DOHH2 (cell line): ENCODE results near the gene MRTFA.

Experiments used
- H3F3A ChIP-seq: fragments of 200-600 bp; sonication (generic), shearing (Covaris generic); 2 replicates; pipeline ENCODE4 v1.6.0; 2016; ENCODE audit warnings: antibody characterized with exemption, mild to moderate bottlenecking; ENCODE audit not compliant: control insufficient read depth, insufficient read depth
- H3K27ac ChIP-seq: fragments of 200-600 bp; sonication (generic); 2 replicates; pipeline ENCODE4 v1.5.1; 2014; ENCODE audit warnings: low read depth, mild to moderate bottlenecking, low read length, moderate library complexity
- H3K27me3 ChIP-seq: fragments of 200-600 bp; sonication (generic); 2 replicates; pipeline ENCODE4 v1.6.1; 2014; ENCODE audit warnings: mild to moderate bottlenecking, low read length, mixed read lengths; ENCODE audit not compliant: control insufficient read depth
- H3K36me3 ChIP-seq: fragments of 200-600 bp; sonication (generic); 2 replicates; pipeline ENCODE4 v1.6.1; 2014; ENCODE audit warnings: mild to moderate bottlenecking, low read length, moderate library complexity, mixed read lengths; ENCODE audit not compliant: control insufficient read depth
- H3K4me1 ChIP-seq: fragments of 200-600 bp; sonication (generic); 2 replicates; pipeline ENCODE4 v1.6.1; 2014; ENCODE audit warnings: mild to moderate bottlenecking, low read length, mixed read lengths; ENCODE audit not compliant: control insufficient read depth
- H3K4me2 ChIP-seq: fragments of 200-600 bp; sonication (generic); 2 replicates; pipeline ENCODE4 v1.6.0; 2014; ENCODE audit warnings: mild to moderate bottlenecking, low read length, moderate library complexity
- H3K4me3 ChIP-seq: fragments of 200-600 bp; sonication (generic); 2 replicates; pipeline ENCODE4 v1.5.1; 2014; ENCODE audit warnings: mild to moderate bottlenecking, low read length, mixed read lengths
- H3K79me2 ChIP-seq: fragments of 200-600 bp; sonication (generic); 2 replicates; pipeline ENCODE4 v1.6.1; 2014; ENCODE audit warnings: mild to moderate bottlenecking, low read length, mixed read lengths; ENCODE audit not compliant: control insufficient read depth
- H3K9me2 ChIP-seq: fragments of 200-600 bp; sonication (generic); replicated peaks from 2 replicates; pipeline ENCODE4 v1.6.1; 2014; ENCODE audit warnings: mild to moderate bottlenecking, low read length, mixed read lengths; ENCODE audit not compliant: control insufficient read depth
- H3K9me3 ChIP-seq: fragments of 200-600 bp; sonication (generic); 2 replicates; pipeline ENCODE4 v1.6.1; 2014; ENCODE audit warnings: antibody characterized with exemption, low read length, mixed read lengths; ENCODE audit not compliant: control insufficient read depth, insufficient read depth
- H4K20me1 ChIP-seq: fragments of 200-600 bp; sonication (generic); 2 replicates; pipeline ENCODE4 v1.6.0; 2014; ENCODE audit warnings: low read depth, mild to moderate bottlenecking, antibody characterized with exemption, low read length, moderate library complexity; ENCODE audit not compliant: control insufficient read depth, insufficient read depth
- EZH2phosphoT487 ChIP-seq: fragments of 200-600 bp; sonication (generic); IDR thresholded peaks from 2 replicates; pipeline ENCODE4 v1.6.1; 2017; ENCODE audit warnings: borderline replicate concordance, mild to moderate bottlenecking, antibody characterized with exemption, low read length, moderate library complexity, mixed read lengths
- TF ChIP-seq, protein P1 (sequence below): fragments of 200-600 bp; sonication (generic); IDR thresholded peaks from one replicate; pipeline ENCODE4 v1.5.1; 2014; ENCODE audit warnings: antibody characterized with exemption, mild to moderate bottlenecking, low read depth, low read length; ENCODE audit not compliant: poor library complexity, severe bottlenecking

MRTFA gene

DNA sequence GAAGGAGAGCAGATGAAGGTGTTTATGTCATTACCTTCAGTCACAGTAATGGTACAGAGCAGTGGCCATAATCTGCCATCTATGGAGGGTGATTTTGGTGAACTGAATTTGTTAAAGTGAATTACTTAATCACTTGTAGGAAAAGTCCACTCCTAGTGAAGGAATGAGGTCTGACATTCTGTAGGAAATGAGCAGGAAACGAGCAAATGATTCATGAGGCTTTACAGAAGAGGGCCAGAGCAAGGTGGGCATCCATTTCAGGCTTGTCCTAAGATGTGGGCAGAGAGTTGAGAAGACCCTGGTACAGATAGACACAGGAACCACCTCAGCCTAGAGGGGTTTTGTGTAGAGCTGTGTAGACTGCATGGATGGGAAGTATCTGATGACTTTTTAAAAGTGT lies 272.1 kb downstream of the MRTFA start:
- H3K9me3 ChIP-seq = no peaks in the 10 kb centered on the region
- no peak overlapping the region for H3K4me3 ChIP-seq
- H3F3A ChIP-seq = peaks cover 30% of the 10 kb centered on the region
- 0 out of 2 replicates have a peak, but pooled peaks cover 3% of the 10 kb centered on the region for H3K79me2 ChIP-seq
- H4K20me1 ChIP-seq = no peaks in the 10 kb centered on the region
- no peaks in the 10 kb centered on the region for H3K27me3 ChIP-seq
- TF ChIP-seq, protein P1, sequence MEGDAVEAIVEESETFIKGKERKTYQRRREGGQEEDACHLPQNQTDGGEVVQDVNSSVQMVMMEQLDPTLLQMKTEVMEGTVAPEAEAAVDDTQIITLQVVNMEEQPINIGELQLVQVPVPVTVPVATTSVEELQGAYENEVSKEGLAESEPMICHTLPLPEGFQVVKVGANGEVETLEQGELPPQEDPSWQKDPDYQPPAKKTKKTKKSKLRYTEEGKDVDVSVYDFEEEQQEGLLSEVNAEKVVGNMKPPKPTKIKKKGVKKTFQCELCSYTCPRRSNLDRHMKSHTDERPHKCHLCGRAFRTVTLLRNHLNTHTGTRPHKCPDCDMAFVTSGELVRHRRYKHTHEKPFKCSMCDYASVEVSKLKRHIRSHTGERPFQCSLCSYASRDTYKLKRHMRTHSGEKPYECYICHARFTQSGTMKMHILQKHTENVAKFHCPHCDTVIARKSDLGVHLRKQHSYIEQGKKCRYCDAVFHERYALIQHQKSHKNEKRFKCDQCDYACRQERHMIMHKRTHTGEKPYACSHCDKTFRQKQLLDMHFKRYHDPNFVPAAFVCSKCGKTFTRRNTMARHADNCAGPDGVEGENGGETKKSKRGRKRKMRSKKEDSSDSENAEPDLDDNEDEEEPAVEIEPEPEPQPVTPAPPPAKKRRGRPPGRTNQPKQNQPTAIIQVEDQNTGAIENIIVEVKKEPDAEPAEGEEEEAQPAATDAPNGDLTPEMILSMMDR = no peak
- TF ChIP-seq EZH2phosphoT487 = no peak
- H3K4me1 ChIP-seq = peaks cover 13% of the 10 kb centered on the region
- H3K4me2 ChIP-seq = no peak overlapping the region
- H3K9me2 ChIP-seq = no peaks in the 10 kb centered on the region
- H3K27ac ChIP-seq = no peak overlapping the region
- peaks cover 94% of the 10 kb centered on the region for H3K36me3 ChIP-seq

DNA sequence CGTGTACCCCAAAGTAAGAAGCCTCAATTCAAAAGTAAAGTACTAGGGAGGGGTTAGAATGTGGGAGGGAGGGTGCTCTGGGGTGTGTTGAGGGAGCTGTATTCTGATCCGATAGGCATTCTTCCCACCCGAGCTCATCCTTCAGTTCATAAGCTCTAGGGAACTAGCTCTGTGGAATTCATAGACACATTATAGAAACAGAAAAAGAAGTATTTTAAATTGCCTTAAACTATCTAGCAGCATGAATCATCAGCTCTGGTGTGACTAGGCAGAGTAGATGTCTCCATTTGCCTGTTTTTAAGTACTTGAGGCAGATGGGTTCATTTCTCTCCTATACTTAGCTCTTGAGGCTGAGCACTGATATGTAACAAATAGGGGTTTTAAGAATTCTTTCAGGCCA lies 273.5 kb downstream of the MRTFA start:
- Histone ChIP-seq H3K9me2 (no peaks in the 10 kb centered on the region), H4K20me1 (no peaks in the 10 kb centered on the region), H3K27me3 (no peaks in the 10 kb centered on the region), H3K4me3 (no peak overlapping the region), H3K4me2 (no peak overlapping the region), H3K9me3 (no peaks in the 10 kb centered on the region), H3K4me1 (peaks cover 3% of the 10 kb centered on the region; the same call in 1 of the 2 replicates), H3K79me2 (0 out of 2 replicates have a peak, but pooled peaks cover 8% of the 10 kb centered on the region), H3K27ac (no peak overlapping the region), H3F3A (peaks cover 18% of the 10 kb centered on the region), H3K36me3 (peaks cover 98% of the 10 kb centered on the region)
- TF ChIP-seq, protein P1 = no peak
- TF ChIP-seq EZH2phosphoT487 = no peak

DNA sequence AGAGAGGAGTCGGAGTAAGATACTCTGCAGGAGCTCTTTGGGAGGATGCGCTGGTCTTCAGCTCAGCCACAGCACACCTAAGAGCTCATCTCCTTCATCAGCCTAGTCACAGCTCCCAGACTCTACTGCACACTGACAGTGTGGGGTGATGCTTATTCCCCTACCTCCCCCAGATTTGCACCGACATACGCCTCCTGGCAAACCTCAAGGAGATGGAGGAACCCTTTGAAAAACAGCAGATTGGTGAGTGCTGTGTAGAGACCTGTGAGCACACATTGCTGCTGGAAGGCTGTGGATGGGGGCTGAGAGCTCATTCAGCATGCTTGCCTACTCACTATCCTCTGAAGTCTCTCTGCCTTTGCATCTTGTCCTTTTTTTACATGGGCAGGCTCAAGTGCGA lies 275.4 kb downstream of the MRTFA start:
- Histone ChIP-seq H3K36me3 (peaks cover 91% of the 10 kb centered on the region), H4K20me1 (no peaks in the 10 kb centered on the region)

More for the DNA sequence above, 275.4 kb downstream of the MRTFA start:
- Histone ChIP-seq H3K9me3 (no peaks in the 10 kb centered on the region), H3K79me2 (peaks cover 10% of the 10 kb centered on the region; the same call in 1 of the 2 replicates), H3K27me3 (no peaks in the 10 kb centered on the region), H3K9me2 (no peaks in the 10 kb centered on the region), H3K4me3 (no peak overlapping the region), H3F3A (peaks cover 1% of the 10 kb centered on the region; the same call in 1 of the 2 replicates), H3K4me1 (no peaks in the 10 kb centered on the region), H3K27ac (no peak overlapping the region), H3K4me2 (no peak overlapping the region)
- TF ChIP-seq, protein P1 = no peak
- no peak for TF ChIP-seq EZH2phosphoT487
